ENCODE data around the gene TNNC2.
"Not testable (repeated sequence)": the region's sequence is repeated elsewhere in the genome, so short reads cannot be mapped to it uniquely, and the experiment has no call there.

Gene TNNC2

GRCh38 chr20:45827030-45827652 is at the start of gene TNNC2:
Gene TNNC2 (minus strand): TSS chr20:45827312. CDS start chr20:45827248, 64 bp downstream.
- no peak for DNase-seq (ENCODE audit: low read depth in 2 of 2)

GRCh38 chr20:45874576-45874975 is 47.5 kb upstream of the TNNC2 start:
- no peak for DNase-seq (ENCODE audit: low read depth in 2 of 2)

- not testable (repeated sequence) for DNase-seq (ENCODE audit: low read depth in 2 of 2)
Measured at GRCh38 chr20:45874104-45874481, 47.0 kb upstream of the TNNC2 start.

- DNase-seq (ENCODE audit: low read depth in 2 of 2) = no peak
Measured at GRCh38 chr20:45873409-45874103, 46.4 kb upstream of the TNNC2 start.

GRCh38 chr20:45872626-45873025 is 45.5 kb upstream of the TNNC2 start:
- DNase-seq (ENCODE audit: low read depth in 2 of 2) = no peak

GRCh38 chr20:45867819-45868176 is 40.7 kb upstream of the TNNC2 start:
- DNase-seq (ENCODE audit: low read depth in 2 of 2) = no peak

GRCh38 chr20:45867136-45867818 is 40.2 kb upstream of the TNNC2 start:
- DNase-seq (ENCODE audit: low read depth in 2 of 2) = no peak

- DNase-seq (ENCODE audit: low read depth in 2 of 2) = no peak
Measured at GRCh38 chr20:45866454-45866853, 39.3 kb upstream of the TNNC2 start.

GRCh38 chr20:45863543-45864470 is 36.7 kb upstream of the TNNC2 start:
- DNase-seq (ENCODE audit: low read depth in 2 of 2) = no peak

GRCh38 chr20:45861221-45862075 is 34.3 kb upstream of the TNNC2 start:
- DNase-seq (ENCODE audit: low read depth in 2 of 2) = no peak

- DNase-seq (ENCODE audit: low read depth in 2 of 2) = no peak
Measured at GRCh38 chr20:45860560-45861220, 33.6 kb upstream of the TNNC2 start.

- no peak for DNase-seq (ENCODE audit: low read depth in 2 of 2)
Measured at GRCh38 chr20:45859916-45860315, 32.8 kb upstream of the TNNC2 start.

GRCh38 chr20:45857882-45858216 is 30.7 kb upstream of the TNNC2 start:
- no peak for DNase-seq (ENCODE audit: low read depth in 2 of 2)

GRCh38 chr20:45857114-45857881 is 30.2 kb upstream of the TNNC2 start, which contains the start of the genes ACOT8 and ZSWIM3:
Gene ACOT8 (minus strand): TSS chr20:45857392. CDS start chr20:45857315, 77 bp downstream.
Gene ZSWIM3 (plus strand): TSS chr20:45857614. CDS start chr20:45857826, 212 bp downstream.
- peak; percentile 85 to 92 for DNase-seq (ENCODE audit: low read depth in 2 of 2)

- no peak for DNase-seq (ENCODE audit: low read depth in 2 of 2)
Measured at GRCh38 chr20:45853484-45853883, 26.4 kb upstream of the TNNC2 start.

GRCh38 chr20:45852326-45852725 is 25.2 kb upstream of the TNNC2 start:
- DNase-seq (ENCODE audit: low read depth in 2 of 2) = no peak

- no peak for DNase-seq (ENCODE audit: low read depth in 2 of 2)
Measured at GRCh38 chr20:45851501-45851900, 24.4 kb upstream of the TNNC2 start.

- DNase-seq (ENCODE audit: low read depth in 2 of 2) = no peak
Measured at GRCh38 chr20:45850926-45851325, 23.8 kb upstream of the TNNC2 start.

GRCh38 chr20:45850238-45850637 is 23.1 kb upstream of the TNNC2 start:
- no peak for DNase-seq (ENCODE audit: low read depth in 2 of 2)
